Smooth muscle cell (in vitro differentiated cells): ENCODE data around the gene IL1RL2. TPM values are rescaled to one million over a fixed set of nuclear protein-coding genes. Genes with fewer than 3 reads are reported as not detected.

ENCODE experiments used
- DNase-seq: peaks from one replicate; lab custom pipeline; 2025; ENCODE audit not compliant: unreplicated experiment; lab: John Stamatoyannopoulos, UW
- H2AFZ ChIP-seq: fragments of 200-600 bp; sonication (generic); 2 replicates; pipeline ENCODE4 v1.6.0; 2016; ENCODE audit warnings: antibody characterized with exemption, low read depth, mild to moderate bottlenecking
- H3F3A ChIP-seq: fragments of 200-600 bp; sonication (generic); 2 replicates; pipeline ENCODE4 v1.6.0; 2017; ENCODE audit warnings: antibody characterized with exemption, low read depth
- H3K27ac ChIP-seq: fragments of 200-600 bp; sonication (generic); 2 replicates; pipeline ENCODE4 v1.5.1; 2016; ENCODE audit warnings: low read depth, mild to moderate bottlenecking
- H3K27me3 ChIP-seq: fragments of 200-600 bp; sonication (generic); 2 replicates; pipeline ENCODE4 v1.6.1; 2016; ENCODE audit warnings: low read depth, mild to moderate bottlenecking
- H3K36me3 ChIP-seq: fragments of 200-600 bp; sonication (generic); 2 replicates; pipeline ENCODE4 v1.5.1; 2016; ENCODE audit warnings: low read depth
- H3K4me1 ChIP-seq: fragments of 200-600 bp; sonication (generic); 2 replicates; pipeline ENCODE4 v1.5.1; 2016; ENCODE audit warnings: low read depth
- H3K4me2 ChIP-seq: fragments of 200-600 bp; sonication (generic); 2 replicates; pipeline ENCODE4 v1.6.0; 2016; ENCODE audit warnings: mild to moderate bottlenecking
- H3K4me3 ChIP-seq: fragments of 200-600 bp; sonication (generic); 2 replicates; pipeline ENCODE4 v1.5.1; 2016; ENCODE audit warnings: mild to moderate bottlenecking
- H3K79me2 ChIP-seq: fragments of 200-600 bp; sonication (generic); 2 replicates; pipeline ENCODE4 v1.6.0; 2016; ENCODE audit warnings: low read depth, mild to moderate bottlenecking
- H3K9ac ChIP-seq: fragments of 200-600 bp; sonication (generic); 2 replicates; pipeline ENCODE4 v1.6.0; 2016; ENCODE audit warnings: low read depth
- H3K9me3 ChIP-seq: fragments of 200-600 bp; sonication (generic); replicated peaks from 2 replicates; pipeline ENCODE4 v1.5.1; 2016; ENCODE audit warnings: low read depth
- H4K20me1 ChIP-seq: fragments of 200-600 bp; sonication (generic); 2 replicates; pipeline ENCODE4 v1.6.0; 2016; ENCODE audit warnings: low read depth
- WGBS: methylation state at CpG from one replicate; pipeline ENCODE4 v1.1.7; 2016; ENCODE audit warnings: low lambda C conversion rate; 5-methylcytosine and 5-hydroxymethylcytosine counted together
- polyA plus RNA-seq: library from polyadenylated mRNA; unstranded; fragments of >200 nt; fragmentation: Nextera tagmentation; extraction: Ambion mirVana; gene quantifications from 2 replicates; pipeline ENCODE4 v1.2.1, GENCODE V29; 2016
- total RNA-seq: library from RNA; depleted of rRNA; stranded (reverse); fragments of >200 nt; gene quantifications from 2 replicates; pipeline ENCODE4 v1.2.3, GENCODE V29; 2014
- TF ChIP-seq, protein P1 (sequence below): fragments of 200-600 bp; sonication (generic); IDR thresholded peaks from 2 replicates; pipeline ENCODE4 v1.5.1; 2017; ENCODE audit warnings: borderline replicate concordance, mild to moderate bottlenecking, antibody characterized with exemption; ENCODE audit not compliant: insufficient read depth, poor library complexity, severe bottlenecking

Gene IL1RL2
- total and polyA plus RNA-seq, 2 experiments from 2014 or later, result 0.10 to 0.13 TPM

GRCh38 chr2:102289129-102289528, 102.3 kb downstream of the IL1RL2 start:
- no peaks in the 10 kb centered on the region for H3K36me3 ChIP-seq
- no peak overlapping the region for H3K9ac ChIP-seq
- no peak overlapping the region for H3K4me3 ChIP-seq
- TF ChIP-seq, protein P1, sequence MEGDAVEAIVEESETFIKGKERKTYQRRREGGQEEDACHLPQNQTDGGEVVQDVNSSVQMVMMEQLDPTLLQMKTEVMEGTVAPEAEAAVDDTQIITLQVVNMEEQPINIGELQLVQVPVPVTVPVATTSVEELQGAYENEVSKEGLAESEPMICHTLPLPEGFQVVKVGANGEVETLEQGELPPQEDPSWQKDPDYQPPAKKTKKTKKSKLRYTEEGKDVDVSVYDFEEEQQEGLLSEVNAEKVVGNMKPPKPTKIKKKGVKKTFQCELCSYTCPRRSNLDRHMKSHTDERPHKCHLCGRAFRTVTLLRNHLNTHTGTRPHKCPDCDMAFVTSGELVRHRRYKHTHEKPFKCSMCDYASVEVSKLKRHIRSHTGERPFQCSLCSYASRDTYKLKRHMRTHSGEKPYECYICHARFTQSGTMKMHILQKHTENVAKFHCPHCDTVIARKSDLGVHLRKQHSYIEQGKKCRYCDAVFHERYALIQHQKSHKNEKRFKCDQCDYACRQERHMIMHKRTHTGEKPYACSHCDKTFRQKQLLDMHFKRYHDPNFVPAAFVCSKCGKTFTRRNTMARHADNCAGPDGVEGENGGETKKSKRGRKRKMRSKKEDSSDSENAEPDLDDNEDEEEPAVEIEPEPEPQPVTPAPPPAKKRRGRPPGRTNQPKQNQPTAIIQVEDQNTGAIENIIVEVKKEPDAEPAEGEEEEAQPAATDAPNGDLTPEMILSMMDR, result no peak
- H2AFZ ChIP-seq, result no peak overlapping the region
- no peak for DNase-seq
- H3K9me3 ChIP-seq, result no peaks in the 10 kb centered on the region
- H3K4me1 ChIP-seq, result no peaks in the 10 kb centered on the region
- no peak overlapping the region for H3K27ac ChIP-seq
- no peaks in the 10 kb centered on the region for H4K20me1 ChIP-seq
- no peak overlapping the region for H3K4me2 ChIP-seq
- WGBS, result 80% methylated on average over 5 of the region's 5 CpGs
- peaks cover 4% of the 10 kb centered on the region for H3K27me3 ChIP-seq
- H3K79me2 ChIP-seq, result no peaks in the 10 kb centered on the region
- no peaks in the 10 kb centered on the region for H3F3A ChIP-seq

Other genes with a start within 250 kb of the IL1RL2 start
- 0.90 and 4.2 TPM in 2 replicates for gene IL1R2, start 195.1 kb upstream of the IL1RL2 start, total RNA-seq
- gene IL1R2, start 195.1 kb upstream of the IL1RL2 start, polyA plus RNA-seq, result 0.42 and 0.78 TPM in 2 replicates
- 32.4 and 36.6 TPM in 2 replicates for gene IL1R1, start 44.3 kb upstream of the IL1RL2 start, total RNA-seq
- gene IL1R1, start 44.3 kb upstream of the IL1RL2 start, polyA plus RNA-seq, result 20.0 and 26.8 TPM in 2 replicates
- gene IL1RL1, start 124.5 kb downstream of the IL1RL2 start, total RNA-seq, result 1.6 and 2.0 TPM in 2 replicates
- 1.3 and 1.8 TPM in 2 replicates for gene IL1RL1, start 124.5 kb downstream of the IL1RL2 start, polyA plus RNA-seq
- 2.2 and 6.0 TPM in 2 replicates for gene IL18R1, start 168.8 kb downstream of the IL1RL2 start, total RNA-seq
- 1.9 and 2.5 TPM in 2 replicates for gene IL18R1, start 168.8 kb downstream of the IL1RL2 start, polyA plus RNA-seq
- gene IL18RAP, start 236.1 kb downstream of the IL1RL2 start, total RNA-seq, result 0.36 TPM in 1 of 2 replicates, not detected in the other
- gene IL18RAP, start 236.1 kb downstream of the IL1RL2 start, polyA plus RNA-seq, result not detected in 2 replicates